Measurements from ENCODE around the gene ANKRD11.

ANKRD11 gene

GRCh38 chr16:89373355-89374110 is 116.8 kb downstream of the ANKRD11 start:
- no peak overlapping the region for H3K4me3 ChIP-seq (replicated peaks in 1 of 2; ENCODE audit: low read depth in 2 of 2, low read length in 2 of 2)
- DNase-seq (ENCODE audit: low read depth in 2 of 2): peak; percentile 59 to 91
- no peak for TF ChIP-seq CTCF (IDR thresholded peaks at IDR 0.05; ENCODE audit: low read depth, low read length)

- DNase-seq (ENCODE audit: low read depth in 2 of 2): no peak
- TF ChIP-seq CTCF (IDR thresholded peaks at IDR 0.05; ENCODE audit: low read depth, low read length): no peak
Observed at GRCh38 chr16:89371968-89372634, 118.3 kb downstream of the ANKRD11 start.

DNA sequence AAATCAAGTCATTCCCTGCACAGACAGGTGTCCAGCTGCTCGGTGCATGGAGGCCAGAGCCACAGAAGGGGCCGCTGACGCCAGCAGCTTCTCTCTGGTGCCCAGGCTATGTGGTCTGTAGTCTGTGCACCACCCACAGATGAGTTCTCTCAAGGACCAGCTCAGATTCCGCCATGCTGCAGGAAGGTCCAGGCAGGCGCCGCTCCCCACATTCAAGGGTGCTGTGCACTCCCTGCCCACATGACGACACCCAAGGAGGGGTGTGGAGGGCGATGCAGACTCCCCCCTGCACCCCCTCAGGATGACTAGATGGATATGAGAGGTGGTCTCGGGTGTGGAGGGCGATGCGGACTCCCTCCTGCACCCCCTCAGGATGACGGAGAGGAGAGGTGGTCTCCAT is 119.0 kb downstream of the ANKRD11 start:
- DNase-seq (ENCODE audit: low read depth in 2 of 2): no peak
- TF ChIP-seq CTCF (IDR thresholded peaks at IDR 0.05; ENCODE audit: low read depth, low read length): no peak
- H3K4me3 ChIP-seq (replicated peaks in 1 of 2; ENCODE audit: low read depth in 2 of 2, low read length in 2 of 2): no peak overlapping the region

More at GRCh38 chr16:89371968-89372634, 118.3 kb downstream of the ANKRD11 start:
- no peak overlapping the region for H3K4me3 ChIP-seq (replicated peaks in 1 of 2; ENCODE audit: low read depth in 2 of 2, low read length in 2 of 2)

DNA sequence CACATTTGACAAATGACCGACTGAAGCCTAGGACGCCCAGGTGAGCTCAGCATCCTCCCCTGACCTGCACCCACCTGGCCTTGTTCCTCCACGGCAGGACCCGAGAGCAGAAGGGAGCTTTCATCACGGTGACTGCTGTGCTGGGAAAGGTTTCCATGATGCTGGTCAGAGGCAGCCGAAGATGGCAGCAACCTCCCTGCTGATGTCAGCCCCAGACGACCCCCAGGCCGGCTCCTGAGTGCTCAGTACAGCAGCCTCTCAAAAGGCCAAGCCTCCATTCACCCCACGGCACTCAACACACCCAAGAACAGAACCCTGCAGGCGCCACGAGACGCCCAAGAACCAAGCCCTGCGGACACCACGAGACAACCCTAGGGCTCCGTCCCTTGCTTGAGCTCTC is 119.8 kb downstream of the ANKRD11 start:
- no peak for TF ChIP-seq CTCF (IDR thresholded peaks at IDR 0.05; ENCODE audit: low read depth, low read length)

DNA sequence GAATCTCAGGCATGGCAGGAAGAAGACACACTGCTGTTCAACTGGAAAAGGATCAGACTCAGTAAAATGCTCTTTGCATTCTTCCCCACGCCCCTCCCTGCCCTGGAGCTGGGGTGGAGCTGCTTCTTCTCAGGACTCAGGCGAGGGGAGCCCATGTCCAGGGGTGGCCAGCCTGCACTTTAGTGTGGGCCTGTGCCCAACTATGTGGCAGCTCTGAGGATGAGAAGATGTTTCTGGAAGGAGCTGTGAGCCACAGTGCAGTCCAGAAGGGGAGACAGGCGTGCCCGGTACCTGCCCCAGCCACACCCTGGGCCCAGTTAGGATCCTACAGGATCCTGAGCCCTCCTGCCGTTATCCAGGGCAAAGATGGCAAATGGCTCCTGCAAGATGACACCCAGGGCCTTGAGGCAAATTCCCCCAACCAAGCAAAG is 120.3 kb downstream of the ANKRD11 start:
- DNase-seq (ENCODE audit: low read depth in 2 of 2): no peak
- no peak overlapping the region for H3K4me3 ChIP-seq (replicated peaks in 1 of 2; ENCODE audit: low read depth in 2 of 2, low read length in 2 of 2)
- no peak for TF ChIP-seq CTCF (IDR thresholded peaks at IDR 0.05; ENCODE audit: low read depth, low read length)

More for the DNA sequence above, 119.8 kb downstream of the ANKRD11 start:
- no peak overlapping the region for H3K4me3 ChIP-seq (replicated peaks in 1 of 2; ENCODE audit: low read depth in 2 of 2, low read length in 2 of 2)
- DNase-seq (ENCODE audit: low read depth in 2 of 2): no peak

DNA sequence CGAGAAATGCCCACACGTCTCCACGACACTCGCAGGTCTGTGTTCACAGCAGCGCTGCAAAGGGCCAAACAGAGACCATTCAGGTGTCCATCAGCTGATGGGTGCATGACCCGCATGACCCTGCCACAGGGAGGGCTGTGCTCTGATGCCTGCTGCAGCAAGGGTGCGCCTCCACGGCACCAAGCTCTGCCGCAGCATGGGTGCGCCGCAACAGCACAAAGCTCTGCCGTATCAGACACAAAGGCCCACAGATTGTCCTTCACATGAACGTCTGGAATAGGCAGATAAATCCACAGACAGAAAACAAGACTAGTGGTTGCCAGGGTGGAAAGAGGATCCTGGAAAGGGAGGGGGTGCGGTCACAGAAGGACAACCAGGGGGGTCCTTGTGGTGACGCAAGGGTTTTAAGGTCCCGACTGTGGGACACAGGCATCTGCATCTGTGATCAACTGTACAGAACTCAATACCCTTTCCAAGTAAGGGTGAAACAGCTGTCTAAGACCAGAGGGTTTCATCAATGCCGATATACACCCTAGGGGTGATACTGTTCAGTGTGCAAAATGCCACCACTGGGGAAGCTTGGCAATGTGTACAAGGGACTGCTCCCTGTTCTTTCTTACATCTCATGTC is 121.0 kb downstream of the ANKRD11 start:
- H3K4me3 ChIP-seq (replicated peaks in 1 of 2; ENCODE audit: low read depth in 2 of 2, low read length in 2 of 2): no peak overlapping the region
- no peak for TF ChIP-seq CTCF (IDR thresholded peaks at IDR 0.05; ENCODE audit: low read depth, low read length)
- no peak for DNase-seq (ENCODE audit: low read depth in 2 of 2)

Measured in cardiac fibroblast (primary cell).